Activated CD8-positive, alpha-beta T cell treated with anti-CD3 and anti-CD28 coated beads for 36 hours (primary cell): ENCODE data around the gene TGFB1. TPM values are rescaled to one million over a fixed set of nuclear protein-coding genes. Genes with fewer than 3 reads are reported as not detected.

Experiments
- ATAC-seq: fragments of 200-7000 bp; cut with Tn5 transposase; one replicate; pipeline ENCODE4 v1.10.0; 2021; ENCODE audit warnings: mild to moderate bottlenecking, moderate library complexity
- CTCF ChIA-PET: fragments of 350-600 bp; sonication (Branson Sonifier 250); formaldehyde crosslinking; loops from one replicate; lab custom pipeline; 2021; ENCODE audit warnings: antibody characterized with exemption; lab: Charles Lee
- POLR2A ChIA-PET: fragments of 350-600 bp; sonication (Branson Sonifier 250); formaldehyde crosslinking; loops from one replicate; lab custom pipeline; 2021; ENCODE audit warnings: antibody characterized with exemption; lab: Charles Lee
- DNase-seq: peaks from one replicate; pipeline ENCODE4 v3.0.0-alpha.2; 2020
- H3K27ac Mint-ChIP-seq: one replicate; pipeline ENCODE4 v1.8.0; 2021; ENCODE audit warnings: mild to moderate bottlenecking, mixed read lengths
- H3K27me3 Mint-ChIP-seq: one replicate; pipeline ENCODE4 v1.8.0; 2021; ENCODE audit warnings: mixed read lengths
- H3K36me3 Mint-ChIP-seq: one replicate; pipeline ENCODE4 v1.8.0; 2021; ENCODE audit warnings: low read depth, mixed read lengths
- H3K4me1 Mint-ChIP-seq: one replicate; pipeline ENCODE4 v1.8.0; 2021; ENCODE audit warnings: low read depth, mixed read lengths
- H3K4me3 Mint-ChIP-seq: one replicate; pipeline ENCODE4 v1.8.0; 2021; ENCODE audit warnings: mild to moderate bottlenecking, moderate library complexity, mixed read lengths
- H3K9me3 Mint-ChIP-seq: one replicate; pipeline ENCODE4 v1.8.0; 2021; ENCODE audit warnings: mixed read lengths
- CTCF ChIP-seq: fragments of 200-600 bp; IDR thresholded peaks from one replicate; pipeline ENCODE4 v1.8.0; 2022; ENCODE audit warnings: antibody characterized with exemption, mild to moderate bottlenecking
- intact Hi-C: fragments of 100-400 bp; cut with micrococcal nuclease; formaldehyde crosslinking; loops from one replicate; pipeline ENCODE4 v1.10.0; 2022
- total RNA-seq, 2 experiments: library from RNA; stranded (reverse); gene quantifications; one replicate each; pipeline ENCODE4 v1.2.3, GENCODE V29; 2021

TGFB1 gene
- total RNA-seq, 2 experiments from 2014 or later, result 112 to 123 TPM

- TF ChIP-seq CTCF, result no peak
- Mint-ChIP-seq H3K36me3 (peaks cover 40% of the 10 kb centered on the region), H3K4me1 (peaks cover 34% of the 10 kb centered on the region), H3K27ac (peak overlapping the region; percentile 38), H3K27me3 (no peaks in the 10 kb centered on the region), H3K9me3 (no peaks in the 10 kb centered on the region), H3K4me3 (no peak overlapping the region)
- DNase-seq, result no peak
- ATAC-seq, result no peak
- ChIA-PET CTCF (no interaction called here), POLR2A (interaction anchor here (0.7 to 2.0 kb wide), 4 partner anchors 9 to 56 kb away, joined by 4 to 5 read pairs (median 4); partner anchors contain the start of genes CCDC97 and HNRNPUL1)
- intact Hi-C loops, result no loop called here
These were observed 34.1 kb downstream of the TGFB1 start for GRCh38 chr19:41319500-41320184.

- intact Hi-C loops, result no loop called here
- DNase-seq (no peak), ATAC-seq (no peak)
- peak overlapping the region; percentile 38 for H3K27ac Mint-ChIP-seq
- no peaks in the 10 kb centered on the region for H3K27me3 Mint-ChIP-seq
- peaks cover 43% of the 10 kb centered on the region for H3K36me3 Mint-ChIP-seq
- H3K4me1 Mint-ChIP-seq, result peaks cover 27% of the 10 kb centered on the region
- no peak for TF ChIP-seq CTCF
- CTCF ChIA-PET, result no interaction called here
- H3K9me3 Mint-ChIP-seq, result no peaks in the 10 kb centered on the region
- POLR2A ChIA-PET, result interaction anchor here (0.7 to 2.0 kb wide), 4 partner anchors 9 to 55 kb away, joined by 4 to 5 read pairs (median 5); partner anchors contain the start of genes CCDC97 and HNRNPUL1
- H3K4me3 Mint-ChIP-seq, result no peak overlapping the region
These were observed 34.8 kb downstream of the TGFB1 start for GRCh38 chr19:41318696-41319499.

- no peaks in the 10 kb centered on the region for H3K9me3 Mint-ChIP-seq
- CTCF ChIA-PET, result interaction anchor here (1.3 to 1.7 kb wide), 2 partner anchors 7 to 8 kb away, joined by 4 to 5 read pairs; no protein-coding TSS in a partner anchor
- peaks cover 42% of the 10 kb centered on the region for H3K36me3 Mint-ChIP-seq
- H3K27ac Mint-ChIP-seq, result peak overlapping the region; percentile 78
- TF ChIP-seq CTCF, result no peak
- peaks cover 22% of the 10 kb centered on the region for H3K4me1 Mint-ChIP-seq
- intact Hi-C loops, result no loop called here
- H3K4me3 Mint-ChIP-seq, result no peak overlapping the region
- POLR2A ChIA-PET, result interaction anchor here (2.0 kb wide), 1 partner anchor 10 kb away, joined by 10 read pairs; no protein-coding TSS in a partner anchor
- no peaks in the 10 kb centered on the region for H3K27me3 Mint-ChIP-seq
- no peak for DNase-seq
- no peak for ATAC-seq
These were observed 37.3 kb downstream of the TGFB1 start for GRCh38 chr19:41316306-41316920.

GRCh38 chr19:41311613-41312012 lies 42.1 kb downstream of the TGFB1 start:
- intact Hi-C loops, result no loop called here
- CTCF ChIA-PET, result no interaction called here
- Mint-ChIP-seq H3K27ac (peak overlapping the region; percentile 6), H3K27me3 (no peaks in the 10 kb centered on the region), H3K9me3 (no peaks in the 10 kb centered on the region), H3K4me1 (peaks cover 49% of the 10 kb centered on the region), H3K36me3 (peaks cover 46% of the 10 kb centered on the region), H3K4me3 (peak overlapping the region; percentile 38)
- no peak for DNase-seq
- no peak for TF ChIP-seq CTCF
- POLR2A ChIA-PET, result interaction anchor here (0.6 to 3.7 kb wide), 5 partner anchors 10 to 46 kb away, joined by 3 to 39 read pairs (median 4); partner anchors contain the start of gene TGFB1
- ATAC-seq, result no peak
